Measurements from ENCODE around the gene SLC35G2. TPM values are rescaled to one million over a fixed set of nuclear protein-coding genes. Genes with fewer than 3 reads are reported as not detected.

Gene SLC35G2
- total RNA-seq, 1 experiment from 2014 or later = 6.6 TPM

DNA sequence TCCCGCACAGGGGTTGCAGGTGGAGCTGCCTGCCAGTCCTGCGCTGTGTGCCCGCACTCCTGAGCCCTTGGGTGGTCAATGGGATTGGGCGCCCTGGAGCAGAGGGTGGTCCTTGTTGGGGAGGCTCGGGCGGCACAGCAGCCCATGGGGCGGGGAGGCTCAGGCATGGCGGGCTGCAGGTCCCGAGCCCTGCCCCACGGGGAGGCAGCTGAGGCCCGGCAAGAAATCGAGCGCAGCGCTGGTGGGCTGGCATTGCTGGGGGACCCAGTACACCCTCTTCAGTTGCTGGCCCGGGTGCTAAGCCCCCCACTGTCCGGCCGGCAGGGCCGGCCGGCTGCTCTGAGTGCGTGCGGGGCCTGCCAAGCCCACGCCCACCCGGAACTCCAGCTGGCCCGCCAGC, 71.0 kb downstream of the SLC35G2 start:
- no peak overlapping the region for H2AFZ ChIP-seq (ENCODE audit: low read length)
- TF ChIP-seq, protein P1, sequence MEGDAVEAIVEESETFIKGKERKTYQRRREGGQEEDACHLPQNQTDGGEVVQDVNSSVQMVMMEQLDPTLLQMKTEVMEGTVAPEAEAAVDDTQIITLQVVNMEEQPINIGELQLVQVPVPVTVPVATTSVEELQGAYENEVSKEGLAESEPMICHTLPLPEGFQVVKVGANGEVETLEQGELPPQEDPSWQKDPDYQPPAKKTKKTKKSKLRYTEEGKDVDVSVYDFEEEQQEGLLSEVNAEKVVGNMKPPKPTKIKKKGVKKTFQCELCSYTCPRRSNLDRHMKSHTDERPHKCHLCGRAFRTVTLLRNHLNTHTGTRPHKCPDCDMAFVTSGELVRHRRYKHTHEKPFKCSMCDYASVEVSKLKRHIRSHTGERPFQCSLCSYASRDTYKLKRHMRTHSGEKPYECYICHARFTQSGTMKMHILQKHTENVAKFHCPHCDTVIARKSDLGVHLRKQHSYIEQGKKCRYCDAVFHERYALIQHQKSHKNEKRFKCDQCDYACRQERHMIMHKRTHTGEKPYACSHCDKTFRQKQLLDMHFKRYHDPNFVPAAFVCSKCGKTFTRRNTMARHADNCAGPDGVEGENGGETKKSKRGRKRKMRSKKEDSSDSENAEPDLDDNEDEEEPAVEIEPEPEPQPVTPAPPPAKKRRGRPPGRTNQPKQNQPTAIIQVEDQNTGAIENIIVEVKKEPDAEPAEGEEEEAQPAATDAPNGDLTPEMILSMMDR (conservative IDR thresholded peaks at IDR 0.05) = no peak
- H2BK15ac ChIP-seq (ENCODE audit: low read depth, low read length) = no peak overlapping the region
- H4K8ac ChIP-seq (replicated peaks; ENCODE audit: insufficient read length, low read depth, low read length) = no peak overlapping the region
- no peak overlapping the region for H4K5ac ChIP-seq (ENCODE audit: insufficient read length, low read depth, low read length)
- no peaks in the 10 kb centered on the region for H4K20me1 ChIP-seq (ENCODE audit: control insufficient read depth, insufficient read depth, insufficient read length)
- H3K23me2 ChIP-seq (ENCODE audit: insufficient read length, low read depth, low read length, poor library complexity, severe bottlenecking) = no peaks in the 10 kb centered on the region
- no peak overlapping the region for H3K18ac ChIP-seq (ENCODE audit: insufficient read length, low read depth, low read length)
- H2BK20ac ChIP-seq (ENCODE audit: low read depth, low read length, poor library complexity, severe bottlenecking) = no peak overlapping the region
- no peak overlapping the region for H3K9ac ChIP-seq (ENCODE audit: extremely low read depth, insufficient read length, low read length)
- H3K23ac ChIP-seq (ENCODE audit: insufficient read length, low read depth, low read length) = no peak overlapping the region
- no peak overlapping the region for H3K4me3 Mint-ChIP-seq
- peaks cover 20% of the 10 kb centered on the region in 2 experiments for H3K4me1 Mint-ChIP-seq
- H2BK5ac ChIP-seq (ENCODE audit: insufficient read length, low read length) = no peak overlapping the region
- H4K91ac ChIP-seq (ENCODE audit: insufficient read length, low read depth, low read length) = no peak overlapping the region
- no peak overlapping the region for H2BK12ac ChIP-seq (ENCODE audit: insufficient read length, low read depth, low read length)
- no peak overlapping the region for H3K14ac ChIP-seq (ENCODE audit: insufficient read depth, low read length)
- DNase-seq = no peak
- H3K79me2 ChIP-seq (ENCODE audit: insufficient read depth, low read length) = peaks cover 12% of the 10 kb centered on the region; the same call in 1 of the 2 replicates
- H2BK120ac ChIP-seq (ENCODE audit: low read depth, low read length, poor library complexity, severe bottlenecking) = no peak overlapping the region
- H3K27me3 ChIP-seq (ENCODE audit: insufficient read depth, low read length) = no peaks in the 10 kb centered on the region
- H3K4me1 ChIP-seq (ENCODE audit: insufficient read depth, low read length) = peaks cover 8% of the 10 kb centered on the region; the same call in 1 of the 2 replicates
- H3K27ac Mint-ChIP-seq = no peak overlapping the region
- H3K4ac ChIP-seq (ENCODE audit: low read depth, low read length) = no peak overlapping the region
- no peak overlapping the region for H3K27ac ChIP-seq (ENCODE audit: insufficient read length, low read depth, low read length)
- H3K9me3 Mint-ChIP-seq = peaks cover 4 to 8% of the 10 kb centered on the region in 2 experiments; a peak in 3 of 5 replicates
- peaks cover 14 to 21% (median 17%) of the 10 kb centered on the region in 3 experiments for H3K36me3 Mint-ChIP-seq (ENCODE audit: insufficient read depth in 1 of 3, low read depth in 3 of 3)
- H3K56ac ChIP-seq (ENCODE audit: insufficient read length, low read depth, low read length) = no peak overlapping the region
- no peak overlapping the region for H3K4me2 ChIP-seq (ENCODE audit: insufficient read depth, insufficient read length, low read length)
- no peaks in the 10 kb centered on the region for H3K79me1 ChIP-seq (ENCODE audit: insufficient read depth, low read depth, low read length, poor library complexity, severe bottlenecking)
- no peak overlapping the region for H3T11ph ChIP-seq (ENCODE audit: low read length)
- no peaks in the 10 kb centered on the region for H3K27me3 Mint-ChIP-seq (ENCODE audit: low read depth)
- H3K9me3 ChIP-seq (ENCODE audit: control insufficient read depth, low read depth, low read length) = no peaks in the 10 kb centered on the region
- no CpG with 5 or more reads among the region's 24 CpGs for WGBS (ENCODE audit: extremely low coverage, insufficient read length, low lambda C conversion rate)
- H2AK5ac ChIP-seq (ENCODE audit: insufficient read length, low read length) = no peak overlapping the region

Data from H9 (cell line).